Pancreas (tissue), 10 donors: ENCODE data around the gene EML6. TPM values are rescaled to one million over a fixed set of nuclear protein-coding genes. Genes with fewer than 3 reads are reported as not detected.

Experiments used
- ATAC-seq, 4 donors: fragments of 200-7000 bp; cut with Tn5 transposase; one replicate each; pipeline versions ENCODE4 v1.8.0 to v1.9.1; 2020; ENCODE audit warnings: mild to moderate bottlenecking in 4 of 4, moderate library complexity in 4 of 4
- DNase-seq, 6 donors: peaks; one replicate each; pipeline ENCODE4 v3.0.0-alpha.2; 2020
- FAIRE-seq: peaks from 2 replicates; lab custom pipeline; 2012; peaks lifted over from hg19 to GRCh38; lab: Jason Lieb, UNC
- H3K27ac ChIP-seq, 4 donors: fragments of 200-600 bp; sonication (generic); 1 replicate in 3 of 4; 2 replicates in 1 of 4; pipeline versions ENCODE4 v1.5.0 to v1.8.0; 2020
- H3K27me3 ChIP-seq, 4 donors: fragments of 200-600 bp; one replicate each; pipeline ENCODE4 v1.8.0; 2021
- H3K36me3 ChIP-seq, 3 donors: fragments of 200-600 bp; sonication (generic) in 1 of 3; one replicate each; pipeline versions ENCODE4 v1.5.0 to v1.8.0; 2020 to 2021
- H3K4me1 ChIP-seq, 3 donors: fragments of 200-600 bp; one replicate each; pipeline ENCODE4 v1.8.0; 2021
- H3K4me3 ChIP-seq, 4 donors: fragments of 200-600 bp; sonication (generic) in 2 of 4; one replicate each; pipeline versions ENCODE4 v1.5.0 to v1.8.0; 2020 to 2021
- H3K9me3 ChIP-seq, 4 donors: fragments of 200-600 bp; one replicate each; pipeline ENCODE4 v1.8.0; 2021
- CTCF ChIP-seq, 4 donors: fragments of 200-600 bp; sonication (generic) in 3 of 4; IDR thresholded peaks; one replicate each; pipeline versions ENCODE4 v1.5.0 to v1.8.0; 2021; ENCODE audit warnings: antibody characterized with exemption in 4 of 4
- WGBS, 2 donors: extraction: QIAGEN DNeasy Blood & Tissue Kit; methylation state at CpG; one replicate each; pipeline ENCODE4 v1.1.7; 2013; 5-methylcytosine and 5-hydroxymethylcytosine counted together
- intact Hi-C, 3 donors: fragments of 100-400 bp; cut with DNase I; formaldehyde crosslinking; loops; one replicate each; pipeline versions ENCODE4 v1.11.1 to v1.14.2; 2022
- polyA plus RNA-seq, 2 donors: library from polyadenylated mRNA; stranded (reverse); fragments of 200-250 nt; gene quantifications; one replicate each; pipeline ENCODE4 v1.2.3, GENCODE V29; 2013
- total RNA-seq, 6 donors: library from RNA; stranded (reverse); fragmentation: NEBNext Ultra II Directional in 4 of 6; extraction: Animal tissue kit (Norgen Biotek cat#: 25700) in 4 of 6; gene quantifications; one replicate each; pipeline versions ENCODE4 v1.2.1 to v1.2.4, GENCODE V29; 2021 to 2023
- donor health status: healthy with polysubstance abuse.
- donor health status: DM: no; HTN: no; CAD: no; lungs with moderate emphysema.
- donor health status: DM: no; HTN: no; CAD: no.
- donor health status: control.
- donor health status: control.
- donor health status: Bipolar disorder and iron deficiency.
- donor health status: DM: yes; HTN: yes; CAD: no.
- donor health status: DM: no; HTN: no; CAD: no.
- donor health status: DM: no; HTN: no; CAD: no.
- donor health status: DM: yes; HTN: yes; CAD: no.

Gene EML6
- total and polyA plus RNA-seq, 8 donors = 1.2 to 4.9 (median 2.2) TPM

GRCh38 chr2:54859416-54859815 is 136.0 kb downstream of the EML6 start:
- ATAC-seq (no peak), FAIRE-seq (no peak), DNase-seq (no peak)
- no peaks in the 10 kb centered on the region for H3K9me3 ChIP-seq
- H3K27me3 ChIP-seq = no peaks in the 10 kb centered on the region
- H3K27ac ChIP-seq = no peak overlapping the region
- H3K4me1 ChIP-seq = no peaks in the 10 kb centered on the region
- WGBS, 2 donors = 89 to 95% methylated on average over 3 of the region's 3 CpGs
- H3K4me3 ChIP-seq = no peak overlapping the region
- no peak for TF ChIP-seq CTCF (IDR thresholded peaks at IDR 0.05)
- intact Hi-C loops = no loop called here
- no peaks in the 10 kb centered on the region for H3K36me3 ChIP-seq

- H3K4me3 ChIP-seq = no peak overlapping the region
- no peak for TF ChIP-seq CTCF (IDR thresholded peaks at IDR 0.05)
- H3K27ac ChIP-seq = no peak overlapping the region
- FAIRE-seq = no peak
- WGBS, 2 donors = 90 to 95% methylated on average over 7 of the region's 7 CpGs
- DNase-seq = no peak
- no peaks in the 10 kb centered on the region for H3K36me3 ChIP-seq
- no peak for ATAC-seq
- no peaks in the 10 kb centered on the region for H3K27me3 ChIP-seq
- intact Hi-C loops = no loop called here
- no peaks in the 10 kb centered on the region for H3K9me3 ChIP-seq
- H3K4me1 ChIP-seq = no peaks in the 10 kb centered on the region
Measured at GRCh38 chr2:54859997-54860701, 136.7 kb downstream of the EML6 start.

GRCh38 chr2:54862229-54862628 is 138.8 kb downstream of the EML6 start:
- TF ChIP-seq CTCF (IDR thresholded peaks at IDR 0.05) = no peak

GRCh38 chr2:54862742-54863141 is 139.3 kb downstream of the EML6 start:
- DNase-seq = no peak
- no peak for TF ChIP-seq CTCF (IDR thresholded peaks at IDR 0.05)
- WGBS, 2 donors = 97 to 98% methylated on average over 2 of the region's 2 CpGs
- Histone ChIP-seq H3K27ac (no peak overlapping the region), H3K4me3 (no peak overlapping the region), H3K9me3 (no peaks in the 10 kb centered on the region), H3K36me3 (no peaks in the 10 kb centered on the region), H3K27me3 (no peaks in the 10 kb centered on the region), H3K4me1 (no peaks in the 10 kb centered on the region)
- no peak for FAIRE-seq
- ATAC-seq = no peak
- intact Hi-C loops = no loop called here

More at GRCh38 chr2:54862229-54862628, 138.8 kb downstream of the EML6 start:
- H3K9me3 ChIP-seq = no peaks in the 10 kb centered on the region
- intact Hi-C loops = no loop called here
- H3K27me3 ChIP-seq = no peaks in the 10 kb centered on the region
- no peaks in the 10 kb centered on the region for H3K4me1 ChIP-seq
- WGBS, 2 donors = 93 to 100% methylated on average over 4 of the region's 4 CpGs
- no peaks in the 10 kb centered on the region for H3K36me3 ChIP-seq
- H3K27ac ChIP-seq = no peak overlapping the region
- ATAC-seq (no peak), FAIRE-seq (no peak), DNase-seq (no peak)
- no peak overlapping the region for H3K4me3 ChIP-seq

GRCh38 chr2:54863660-54864059 is 140.2 kb downstream of the EML6 start:
- DNase-seq (no peak), ATAC-seq (no peak), FAIRE-seq (no peak)
- intact Hi-C loops = no loop called here
- Histone ChIP-seq H3K27me3 (no peaks in the 10 kb centered on the region), H3K36me3 (no peaks in the 10 kb centered on the region), H3K4me3 (no peak overlapping the region), H3K9me3 (no peaks in the 10 kb centered on the region), H3K27ac (no peak overlapping the region), H3K4me1 (no peaks in the 10 kb centered on the region)
- TF ChIP-seq CTCF (IDR thresholded peaks at IDR 0.05) = no peak
- 61 to 71% methylated on average over 5 of the region's 5 CpGs for WGBS, 2 donors
